ENCODE results near the gene ROR2. TPM values are rescaled to one million over a fixed set of nuclear protein-coding genes. Genes with fewer than 3 reads are reported as not detected.

Gene ROR2
- total and polyA plus RNA-seq, 4 experiments from 2014 or later, result 0.17 to 0.31 (median 0.29) TPM; not detected in 1

DNA sequence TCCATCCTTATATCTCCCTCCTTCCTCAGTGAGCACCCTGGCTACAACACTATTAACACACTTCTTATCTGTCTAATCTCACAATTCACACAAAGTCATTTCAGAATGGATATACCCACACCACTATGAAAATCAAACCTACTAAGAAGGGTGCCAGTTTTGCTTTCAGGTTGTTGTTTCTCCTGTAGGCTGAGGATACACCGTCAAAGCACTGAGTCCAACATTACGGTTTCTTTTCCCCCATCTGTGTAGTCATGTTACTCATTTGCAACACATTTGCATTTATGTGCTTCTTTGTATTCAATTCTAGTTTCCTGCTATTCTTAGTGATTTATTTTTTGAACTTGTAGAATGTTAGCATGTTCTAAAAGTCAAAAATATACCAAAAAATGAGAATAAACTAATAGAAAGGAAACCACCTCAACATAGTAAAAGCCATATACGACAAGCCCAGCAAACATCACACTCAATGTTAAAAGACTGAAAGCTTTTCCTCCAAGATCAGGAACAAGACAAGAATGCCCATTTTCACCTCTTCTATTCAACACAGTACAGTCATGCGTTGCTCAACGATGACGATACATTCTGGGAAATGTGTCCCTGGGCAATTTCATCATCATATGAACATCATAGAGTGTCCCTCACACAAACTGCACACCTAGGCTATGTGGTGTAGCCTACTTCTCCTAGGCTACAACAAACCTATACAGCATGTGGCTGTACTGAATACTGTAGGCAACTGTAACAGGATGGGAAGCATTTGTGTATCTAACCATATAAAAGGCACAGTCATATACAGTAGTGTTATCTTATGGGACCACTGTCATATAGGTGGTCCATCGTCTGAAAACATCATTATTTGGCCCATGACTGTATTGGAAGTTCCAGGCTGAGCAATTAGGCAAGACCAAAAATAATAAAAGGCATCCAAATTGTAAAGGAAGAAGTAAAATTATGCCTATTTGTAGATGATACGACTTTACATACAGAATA lies 6.3 kb downstream of the ROR2 start:
- CTCF ChIA-PET (ENCODE audit: partially characterized antibody), result no interaction called here
- Mint-ChIP-seq H3K4me3 (no peak overlapping the region), H3K36me3 (no peaks in the 10 kb centered on the region), H3K27ac (no peak overlapping the region), H3K4me1 (peaks cover 0 to 5% (median 2%) of the 10 kb centered on the region in 4 donors), H3K27me3 (peaks cover 24 to 29% of the 10 kb centered on the region in 2 donors), H3K9me3 (peaks cover 0 to 2% (median 0%) of the 10 kb centered on the region in 8 donors)
- H3K4me3 ChIP-seq (ENCODE audit: low read length in 2 of 2), result no peak overlapping the region
- H3K9me3 ChIP-seq (ENCODE audit: control insufficient read depth in 1 of 2, low read length in 2 of 2), result no peaks in the 10 kb centered on the region
- H3K4me1 ChIP-seq (ENCODE audit: insufficient read depth, low read length), result no peaks in the 10 kb centered on the region
- no peak for DNase-seq
- H3K36me3 ChIP-seq (ENCODE audit: insufficient read depth, low read length), result no peaks in the 10 kb centered on the region
- intact Hi-C loops (cut with micrococcal nuclease), result no loop called here
- H3K27me3 ChIP-seq (ENCODE audit: insufficient read depth, low read length), result peaks cover 4% of the 10 kb centered on the region
- POLR2A ChIA-PET (ENCODE audit: partially characterized antibody), result no interaction called here
- H3K27ac ChIP-seq (ENCODE audit: low read depth, low read length), result no peak overlapping the region

DNA sequence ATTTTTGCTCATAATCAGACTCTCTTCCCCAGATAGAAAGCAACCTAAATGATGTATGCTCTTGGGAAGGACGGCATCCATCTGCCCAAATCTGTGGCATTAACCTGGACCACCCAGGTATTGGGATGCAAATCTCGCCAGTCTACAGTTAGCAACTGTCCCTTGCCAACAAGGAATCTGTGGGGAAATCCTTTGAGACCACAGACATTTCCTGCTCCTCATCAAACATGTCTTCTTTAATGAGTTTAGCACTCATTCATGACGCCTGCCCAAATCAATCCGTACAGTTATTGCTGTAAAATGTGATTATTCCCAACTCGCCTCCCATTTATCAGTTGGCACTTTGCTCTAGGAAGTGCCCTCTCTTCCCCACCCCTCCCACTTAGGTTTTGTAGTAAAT lies 7.8 kb downstream of the ROR2 start:
- no peak for DNase-seq
- Histone ChIP-seq H3K4me3 (ENCODE audit: low read length in 2 of 2) (no peak overlapping the region), H3K36me3 (ENCODE audit: insufficient read depth, low read length) (no peaks in the 10 kb centered on the region), H3K27me3 (ENCODE audit: insufficient read depth, low read length) (peaks cover under 1% of the 10 kb centered on the region), H3K4me1 (ENCODE audit: insufficient read depth, low read length) (no peaks in the 10 kb centered on the region), H3K27ac (ENCODE audit: low read depth, low read length) (no peak overlapping the region), H3K9me3 (ENCODE audit: control insufficient read depth in 1 of 2, low read length in 2 of 2) (no peaks in the 10 kb centered on the region)
- Mint-ChIP-seq H3K36me3 (no peaks in the 10 kb centered on the region), H3K4me1 (no peaks in the 10 kb centered on the region), H3K4me3 (no peak overlapping the region), H3K9me3 (no peaks in the 10 kb centered on the region), H3K27ac (no peak overlapping the region), H3K27me3 (peaks cover 17 to 23% of the 10 kb centered on the region in 2 donors)
- ChIA-PET CTCF (ENCODE audit: partially characterized antibody) (no interaction called here), POLR2A (ENCODE audit: partially characterized antibody) (no interaction called here)
- intact Hi-C loops (cut with micrococcal nuclease), result no loop called here

DNA sequence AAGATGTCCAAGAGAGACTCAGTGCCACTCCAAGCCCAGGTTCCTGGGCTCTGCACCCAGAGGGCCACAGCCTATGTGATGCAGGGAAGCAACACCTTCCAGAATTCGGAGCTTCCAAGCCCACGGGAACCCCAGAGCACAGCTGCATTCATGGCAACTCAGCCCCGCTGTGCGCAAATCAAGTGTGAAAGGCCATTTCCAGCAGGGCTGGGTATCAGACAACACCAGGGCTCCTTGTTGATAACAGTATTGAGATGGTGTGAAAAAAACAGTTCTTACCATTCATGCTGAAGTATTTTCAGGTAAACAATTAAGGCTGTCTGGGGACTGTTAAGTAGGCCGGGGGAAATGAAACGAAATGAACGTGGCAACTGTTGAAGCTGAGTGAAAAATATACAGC lies 10.1 kb downstream of the ROR2 start:
- H3K4me1 Mint-ChIP-seq, result no peaks in the 10 kb centered on the region
- H3K27me3 Mint-ChIP-seq, result peaks cover 6 to 12% of the 10 kb centered on the region in 2 donors
- Histone ChIP-seq H3K27me3 (ENCODE audit: insufficient read depth, low read length) (no peaks in the 10 kb centered on the region), H3K36me3 (ENCODE audit: insufficient read depth, low read length) (no peaks in the 10 kb centered on the region), H3K4me3 (ENCODE audit: low read length in 2 of 2) (no peak overlapping the region), H3K27ac (ENCODE audit: low read depth, low read length) (no peak overlapping the region), H3K4me1 (ENCODE audit: insufficient read depth, low read length) (no peaks in the 10 kb centered on the region), H3K9me3 (ENCODE audit: control insufficient read depth in 1 of 2, low read length in 2 of 2) (no peaks in the 10 kb centered on the region)
- intact Hi-C loops (cut with micrococcal nuclease), result no loop called here
- POLR2A ChIA-PET (ENCODE audit: partially characterized antibody), result no interaction called here
- CTCF ChIA-PET (ENCODE audit: partially characterized antibody), result no interaction called here
- H3K9me3 Mint-ChIP-seq, result no peaks in the 10 kb centered on the region
- DNase-seq, result no peak
- no peak overlapping the region for H3K4me3 Mint-ChIP-seq
- H3K36me3 Mint-ChIP-seq, result no peaks in the 10 kb centered on the region
- H3K27ac Mint-ChIP-seq, result no peak overlapping the region

DNA sequence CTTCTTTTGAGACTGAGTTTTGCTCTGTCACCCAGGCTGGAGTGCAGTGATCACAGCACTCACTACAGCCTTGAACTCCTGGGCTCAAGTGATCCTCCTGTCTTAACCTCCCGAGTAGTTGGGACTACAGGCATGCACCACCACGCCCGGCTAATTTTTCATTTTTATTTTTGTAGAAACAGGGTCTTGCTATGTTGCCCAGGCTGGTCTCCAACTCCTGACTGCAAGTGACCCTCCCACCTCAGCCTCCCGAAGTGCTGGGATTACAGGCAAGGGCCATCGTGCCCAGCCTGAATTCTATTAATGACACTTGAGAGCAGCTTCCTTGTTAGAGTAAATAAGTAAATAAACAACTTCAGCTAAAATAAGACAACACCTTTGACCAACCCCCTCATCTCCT lies 12.3 kb downstream of the ROR2 start:
- Histone ChIP-seq H3K4me3 (ENCODE audit: low read length in 2 of 2) (no peak overlapping the region), H3K9me3 (ENCODE audit: control insufficient read depth in 1 of 2, low read length in 2 of 2) (no peaks in the 10 kb centered on the region), H3K4me1 (ENCODE audit: insufficient read depth, low read length) (no peaks in the 10 kb centered on the region), H3K36me3 (ENCODE audit: insufficient read depth, low read length) (no peaks in the 10 kb centered on the region), H3K27me3 (ENCODE audit: insufficient read depth, low read length) (no peaks in the 10 kb centered on the region), H3K27ac (ENCODE audit: low read depth, low read length) (no peak overlapping the region)
- intact Hi-C loops (cut with micrococcal nuclease), result no loop called here
- peaks cover 0 to 5% (median 2%) of the 10 kb centered on the region in 4 donors for H3K4me1 Mint-ChIP-seq
- peaks cover 0 to under 1% (median 0%) of the 10 kb centered on the region in 8 donors for H3K9me3 Mint-ChIP-seq
- H3K27ac Mint-ChIP-seq, result no peak overlapping the region
- ChIA-PET CTCF (ENCODE audit: partially characterized antibody) (interaction anchor here (1.1 kb wide), 1 partner anchor 16 kb away, joined by 5 read pairs; no protein-coding TSS in a partner anchor), POLR2A (ENCODE audit: partially characterized antibody) (no interaction called here)
- H3K27me3 Mint-ChIP-seq, result peaks cover 2 to 3% of the 10 kb centered on the region in 2 donors
- H3K4me3 Mint-ChIP-seq, result no peak overlapping the region
- no peaks in the 10 kb centered on the region for H3K36me3 Mint-ChIP-seq
- no peak for DNase-seq

DNA sequence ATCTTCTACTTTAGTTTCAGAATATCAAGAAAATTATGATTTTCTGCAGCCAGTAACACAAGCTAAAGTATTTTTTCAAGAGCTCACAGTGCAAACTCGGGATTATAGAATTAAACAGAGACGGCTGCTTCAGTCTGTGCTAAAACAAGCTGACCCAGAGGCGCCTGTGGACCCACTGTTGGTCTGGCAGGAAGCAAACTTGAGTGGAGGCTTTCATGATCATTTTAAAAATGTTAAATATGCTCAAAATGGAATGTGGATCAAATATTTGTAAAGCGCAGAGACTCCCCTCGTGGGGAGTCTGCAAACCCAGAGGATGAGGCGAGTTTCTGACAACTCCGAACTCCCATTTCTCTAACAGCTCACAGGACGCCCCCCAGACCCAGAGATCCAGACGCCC lies 13.0 kb downstream of the ROR2 start:
- Histone ChIP-seq H3K4me3 (ENCODE audit: low read length in 2 of 2) (no peak overlapping the region), H3K4me1 (ENCODE audit: insufficient read depth, low read length) (no peaks in the 10 kb centered on the region), H3K27ac (ENCODE audit: low read depth, low read length) (no peak overlapping the region), H3K36me3 (ENCODE audit: insufficient read depth, low read length) (no peaks in the 10 kb centered on the region), H3K9me3 (ENCODE audit: control insufficient read depth in 1 of 2, low read length in 2 of 2) (no peaks in the 10 kb centered on the region), H3K27me3 (ENCODE audit: insufficient read depth, low read length) (no peaks in the 10 kb centered on the region)
- DNase-seq, result no peak
- ChIA-PET CTCF (ENCODE audit: partially characterized antibody) (interaction anchor here (1.0 to 1.1 kb wide), 2 partner anchors 17 to 161 kb away, joined by 3 to 5 read pairs; no protein-coding TSS in a partner anchor), POLR2A (ENCODE audit: partially characterized antibody) (no interaction called here)
- Mint-ChIP-seq H3K27ac (no peak overlapping the region), H3K4me1 (peaks cover 0 to 5% (median 2%) of the 10 kb centered on the region in 4 donors), H3K36me3 (no peaks in the 10 kb centered on the region), H3K27me3 (peaks cover 2% of the 10 kb centered on the region in 2 donors), H3K4me3 (no peak overlapping the region), H3K9me3 (peaks cover 0 to 4% (median 0%) of the 10 kb centered on the region in 8 donors)
- intact Hi-C loops (cut with micrococcal nuclease), result no loop called here

DNA sequence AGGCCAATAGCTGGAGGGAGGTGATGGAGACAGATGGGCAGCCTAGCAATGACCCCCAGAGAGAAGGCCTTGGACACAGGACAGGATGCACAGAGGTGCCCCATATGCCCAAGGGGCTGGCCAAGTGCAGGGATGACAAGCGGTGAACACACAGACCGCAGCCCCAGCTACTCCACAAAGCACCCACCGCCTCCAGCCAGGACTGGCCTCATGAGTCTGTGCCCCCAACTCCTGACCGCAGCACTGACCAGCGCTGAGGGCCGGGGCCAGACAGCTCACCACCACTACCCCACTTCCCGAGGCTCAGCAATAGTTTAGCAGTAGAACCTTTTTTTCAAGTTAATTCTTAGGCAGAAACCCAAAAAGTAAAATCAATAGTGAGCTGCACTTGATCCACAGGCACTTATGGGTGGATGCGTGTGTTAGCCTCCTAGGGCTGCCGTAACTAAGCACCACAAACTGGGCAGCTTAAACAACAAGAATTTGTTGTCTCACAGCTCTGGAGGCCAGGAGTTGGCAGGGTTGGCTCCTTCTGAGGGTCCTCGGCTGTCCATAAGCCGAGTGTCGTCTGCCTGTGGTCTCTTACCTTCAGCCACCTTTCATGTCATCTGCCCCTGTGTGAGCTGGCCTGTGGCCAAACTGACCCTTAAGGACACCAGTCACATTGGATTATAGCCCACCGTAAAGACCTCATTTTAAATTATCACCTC lies 14.1 kb downstream of the ROR2 start:
- H3K4me3 ChIP-seq (ENCODE audit: low read length in 2 of 2), result no peak overlapping the region
- Mint-ChIP-seq H3K27ac (peak overlapping the region in 1 of 7 donors; percentile 62), H3K9me3 (peaks cover 0 to 11% (median 9%) of the 10 kb centered on the region in 8 donors), H3K4me1 (peaks cover 0 to 5% (median 2%) of the 10 kb centered on the region in 4 donors), H3K36me3 (peaks cover 0 to 4% of the 10 kb centered on the region in 2 donors), H3K27me3 (peaks cover 2% of the 10 kb centered on the region in 2 donors), H3K4me3 (no peak overlapping the region)
- no peak overlapping the region for H3K27ac ChIP-seq (ENCODE audit: low read depth, low read length)
- intact Hi-C loops (cut with micrococcal nuclease), result no loop called here
- H3K9me3 ChIP-seq (ENCODE audit: control insufficient read depth in 1 of 2, low read length in 2 of 2), result no peaks in the 10 kb centered on the region
- no peak for DNase-seq
- H3K4me1 ChIP-seq (ENCODE audit: insufficient read depth, low read length), result no peaks in the 10 kb centered on the region
- ChIA-PET POLR2A (ENCODE audit: partially characterized antibody) (no interaction called here), CTCF (ENCODE audit: partially characterized antibody) (interaction anchor here (1.1 kb wide), 1 partner anchor 18 kb away, joined by 3 read pairs; no protein-coding TSS in a partner anchor)
- no peaks in the 10 kb centered on the region for H3K36me3 ChIP-seq (ENCODE audit: insufficient read depth, low read length)
- no peaks in the 10 kb centered on the region for H3K27me3 ChIP-seq (ENCODE audit: insufficient read depth, low read length)
